ENCODE measurements around the gene SBSN. TPM values are rescaled to one million over a fixed set of nuclear protein-coding genes. Genes with fewer than 3 reads are reported as not detected.

Gene SBSN
- polyA plus RNA-seq: not detected
- long read RNA-seq, donor 1: 0 reads
- long read RNA-seq, donor 2: 0 reads
- long read RNA-seq, donor 3: 0 reads
- long read RNA-seq, donor 4: 0 reads
- long read RNA-seq, donor 5: 0 reads
- long read RNA-seq, donor 6: 0 reads
- long read RNA-seq, donor 7: 0 reads
- long read RNA-seq, donor 8: 0 reads
- long read RNA-seq, donor 9: 0 reads
- long read RNA-seq, donor 10: 0 reads
- long read RNA-seq, donor 11: 0 reads

- H3K4me1 ChIP-seq (ENCODE audit: control insufficient read depth, insufficient read depth, low read length): peaks cover 1% of the 10 kb centered on the region
- peaks cover 40% of the 10 kb centered on the region for H3K27me3 ChIP-seq (ENCODE audit: control insufficient read depth, insufficient read depth, low read length)
- H3K9me3 ChIP-seq (ENCODE audit: control insufficient read depth, low read depth, low read length): peaks cover 3% of the 10 kb centered on the region
- no peak for DNase-seq
- no peak within 1 kb of the TSS for H3K4me3 ChIP-seq (ENCODE audit: low read length)
- no peak within 1 kb of the TSS for H3K27ac ChIP-seq (ENCODE audit: low read length)
- 100% methylated on average over 3 of the region's 11 CpGs for WGBS (ENCODE audit: insufficient coverage, low lambda C conversion rate)
- no peaks in the 10 kb centered on the region for H3K36me3 ChIP-seq (ENCODE audit: control insufficient read depth, insufficient read depth, low read length)
Observed at GRCh38 chr19:35528218-35529038, at the start of gene SBSN. TSS of gene SBSN (minus strand) at chr19:35528311. CDS start at chr19:35528281, 30 bp downstream.

- Histone ChIP-seq H3K27me3 (ENCODE audit: control insufficient read depth, insufficient read depth, low read length) (no peaks in the 10 kb centered on the region), H3K4me1 (ENCODE audit: control insufficient read depth, insufficient read depth, low read length) (no peaks in the 10 kb centered on the region), H3K36me3 (ENCODE audit: control insufficient read depth, insufficient read depth, low read length) (no peaks in the 10 kb centered on the region), H3K9me3 (ENCODE audit: control insufficient read depth, low read depth, low read length) (peaks cover 7% of the 10 kb centered on the region), H3K4me3 (ENCODE audit: low read length) (no peak overlapping the region), H3K27ac (ENCODE audit: low read length) (no peak overlapping the region)
- no CpG with 5 or more reads among the region's 1 CpG for WGBS (ENCODE audit: insufficient coverage, low lambda C conversion rate)
- no peak for DNase-seq
Observed at GRCh38 chr19:35571406-35571965, 43.4 kb upstream of the SBSN start.

GRCh38 chr19:35569281-35569781 is 41.2 kb upstream of the SBSN start:
- DNase-seq: no peak
- H3K9me3 ChIP-seq (ENCODE audit: control insufficient read depth, low read depth, low read length): no peaks in the 10 kb centered on the region
- H3K36me3 ChIP-seq (ENCODE audit: control insufficient read depth, insufficient read depth, low read length): no peaks in the 10 kb centered on the region
- H3K27ac ChIP-seq (ENCODE audit: low read length): no peak overlapping the region
- no CpG with 5 or more reads among the region's 5 CpGs for WGBS (ENCODE audit: insufficient coverage, low lambda C conversion rate)
- no peaks in the 10 kb centered on the region for H3K4me1 ChIP-seq (ENCODE audit: control insufficient read depth, insufficient read depth, low read length)
- no peak overlapping the region for H3K4me3 ChIP-seq (ENCODE audit: low read length)
- H3K27me3 ChIP-seq (ENCODE audit: control insufficient read depth, insufficient read depth, low read length): peaks cover 3% of the 10 kb centered on the region

GRCh38 chr19:35566738-35567137 is 38.6 kb upstream of the SBSN start:
- WGBS (ENCODE audit: insufficient coverage, low lambda C conversion rate): 100% methylated on average over 1 of the region's 7 CpGs
- no peak for DNase-seq
- H3K4me3 ChIP-seq (ENCODE audit: low read length): no peak overlapping the region
- peaks cover 7% of the 10 kb centered on the region for H3K27me3 ChIP-seq (ENCODE audit: control insufficient read depth, insufficient read depth, low read length)
- no peaks in the 10 kb centered on the region for H3K9me3 ChIP-seq (ENCODE audit: control insufficient read depth, low read depth, low read length)
- no peaks in the 10 kb centered on the region for H3K36me3 ChIP-seq (ENCODE audit: control insufficient read depth, insufficient read depth, low read length)
- no peak overlapping the region for H3K27ac ChIP-seq (ENCODE audit: low read length)
- no peaks in the 10 kb centered on the region for H3K4me1 ChIP-seq (ENCODE audit: control insufficient read depth, insufficient read depth, low read length)

GRCh38 chr19:35565016-35565856 is 37.1 kb upstream of the SBSN start:
- peaks cover 12% of the 10 kb centered on the region for H3K27me3 ChIP-seq (ENCODE audit: control insufficient read depth, insufficient read depth, low read length)
- 60% methylated on average over 1 of the region's 12 CpGs for WGBS (ENCODE audit: insufficient coverage, low lambda C conversion rate)
- H3K4me3 ChIP-seq (ENCODE audit: low read length): no peak overlapping the region
- H3K4me1 ChIP-seq (ENCODE audit: control insufficient read depth, insufficient read depth, low read length): no peaks in the 10 kb centered on the region
- no peaks in the 10 kb centered on the region for H3K36me3 ChIP-seq (ENCODE audit: control insufficient read depth, insufficient read depth, low read length)
- DNase-seq: no peak
- no peaks in the 10 kb centered on the region for H3K9me3 ChIP-seq (ENCODE audit: control insufficient read depth, low read depth, low read length)
- H3K27ac ChIP-seq (ENCODE audit: low read length): no peak overlapping the region

GRCh38 chr19:35563207-35563829 is 35.2 kb upstream of the SBSN start, which contains the start of gene ATP4A:
TSS of gene ATP4A (minus strand) at chr19:35563658. CDS start at chr19:35563629, 29 bp downstream.
- no peak for DNase-seq
- Histone ChIP-seq H3K4me3 (ENCODE audit: low read length) (no peak within 1 kb of the TSS), H3K36me3 (ENCODE audit: control insufficient read depth, insufficient read depth, low read length) (no peaks in the 10 kb centered on the region), H3K27ac (ENCODE audit: low read length) (no peak within 1 kb of the TSS), H3K4me1 (ENCODE audit: control insufficient read depth, insufficient read depth, low read length) (no peaks in the 10 kb centered on the region), H3K9me3 (ENCODE audit: control insufficient read depth, low read depth, low read length) (peaks cover 3% of the 10 kb centered on the region), H3K27me3 (ENCODE audit: control insufficient read depth, insufficient read depth, low read length) (peaks cover 31% of the 10 kb centered on the region)
- no CpG with 5 or more reads among the region's 15 CpGs for WGBS (ENCODE audit: insufficient coverage, low lambda C conversion rate)

- H3K9me3 ChIP-seq (ENCODE audit: control insufficient read depth, low read depth, low read length): peaks cover 8% of the 10 kb centered on the region
- H3K27ac ChIP-seq (ENCODE audit: low read length): no peak overlapping the region
- H3K4me1 ChIP-seq (ENCODE audit: control insufficient read depth, insufficient read depth, low read length): no peaks in the 10 kb centered on the region
- H3K36me3 ChIP-seq (ENCODE audit: control insufficient read depth, insufficient read depth, low read length): no peaks in the 10 kb centered on the region
- no peak for DNase-seq
- H3K27me3 ChIP-seq (ENCODE audit: control insufficient read depth, insufficient read depth, low read length): peaks cover 37% of the 10 kb centered on the region
- WGBS (ENCODE audit: insufficient coverage, low lambda C conversion rate): 69% methylated on average over 2 of the region's 2 CpGs
- no peak overlapping the region for H3K4me3 ChIP-seq (ENCODE audit: low read length)
Observed at GRCh38 chr19:35562776-35563175, 34.7 kb upstream of the SBSN start.

- Histone ChIP-seq H3K27ac (ENCODE audit: low read length) (no peak overlapping the region), H3K36me3 (ENCODE audit: control insufficient read depth, insufficient read depth, low read length) (no peaks in the 10 kb centered on the region), H3K27me3 (ENCODE audit: control insufficient read depth, insufficient read depth, low read length) (peaks cover 40% of the 10 kb centered on the region), H3K9me3 (ENCODE audit: control insufficient read depth, low read depth, low read length) (peaks cover 8% of the 10 kb centered on the region), H3K4me1 (ENCODE audit: control insufficient read depth, insufficient read depth, low read length) (no peaks in the 10 kb centered on the region), H3K4me3 (ENCODE audit: low read length) (no peak overlapping the region)
- DNase-seq: no peak
- no CpG with 5 or more reads among the region's 17 CpGs for WGBS (ENCODE audit: insufficient coverage, low lambda C conversion rate)
Observed at GRCh38 chr19:35562336-35562735, 34.2 kb upstream of the SBSN start.

- peaks cover 8% of the 10 kb centered on the region for H3K9me3 ChIP-seq (ENCODE audit: control insufficient read depth, low read depth, low read length)
- no peak overlapping the region for H3K4me3 ChIP-seq (ENCODE audit: low read length)
- H3K27me3 ChIP-seq (ENCODE audit: control insufficient read depth, insufficient read depth, low read length): peaks cover 49% of the 10 kb centered on the region
- DNase-seq: no peak
- WGBS (ENCODE audit: insufficient coverage, low lambda C conversion rate): 80% methylated on average over 1 of the region's 6 CpGs
- H3K27ac ChIP-seq (ENCODE audit: low read length): no peak overlapping the region
- no peaks in the 10 kb centered on the region for H3K4me1 ChIP-seq (ENCODE audit: control insufficient read depth, insufficient read depth, low read length)
- no peaks in the 10 kb centered on the region for H3K36me3 ChIP-seq (ENCODE audit: control insufficient read depth, insufficient read depth, low read length)
Observed at GRCh38 chr19:35561436-35561835, 33.3 kb upstream of the SBSN start.
